HepG2 (cell line): ENCODE measurements around the gene GSK3B. TPM values are rescaled to one million over a fixed set of nuclear protein-coding genes. Genes with fewer than 3 reads are reported as not detected.
A peak's percentile ranks its signal among the peaks of the same experiment; 100 is the strongest.

ENCODE experiments used
- ATAC-seq: fragments of 200-7000 bp; cut with Tn5 transposase; 3 replicates; pipeline ENCODE4 v1.9.1; 2020; ENCODE audit warnings: mild to moderate bottlenecking, moderate library complexity
- BruUV-seq: library from RNA; stranded (reverse); fragments of 400-500 nt; replicated peaks from 2 replicates; lab custom pipeline; 2021; lab: Mats Ljungman, UMichigan
- CTCF ChIA-PET: fragments of 300-600 bp; formaldehyde crosslinking; extraction: SDS; loops from one replicate; lab custom pipeline; 2021; ENCODE audit warnings: low total read pairs, inconsistent platforms, low intra/inter-chr PET ratio; lab: Yijun Ruan, JAX
- POLR2A ChIA-PET: fragments of 350-600 bp; sonication (Branson Sonifier 250); formaldehyde crosslinking; loops from one replicate; lab custom pipeline; 2020; ENCODE audit warnings: antibody characterized with exemption, inconsistent platforms; lab: Yijun Ruan, JAX
- DNase-seq: peaks from one replicate; pipeline ENCODE4 v3.0.0-alpha.2; 2015; ENCODE audit warnings: low spot score
- FAIRE-seq: peaks from 3 replicates; lab custom pipeline; 2011; peaks lifted over from hg19 to GRCh38; lab: Jason Lieb, UNC
- H2AFZ ChIP-seq: one replicate; pipeline ENCODE4 v1.6.1; 2011; ENCODE audit warnings: low read length, inconsistent platforms
- H3K27ac ChIP-seq: fragments of 300-600 bp; 3 replicates; pipeline ENCODE4 v1.8.0; 2011; ENCODE audit warnings: mixed run types, mild to moderate bottlenecking, mixed read lengths, low read length, inconsistent platforms; ENCODE audit not compliant: insufficient read depth; ENCODE audit errors: extremely low read length
- H3K27me3 ChIP-seq, 2 experiments: fragments of 200-600 bp in 1 of 2; 2 replicates in 1 of 2; 3 replicates in 1 of 2; pipeline versions ENCODE4 v1.6.0 to v1.8.0; 2011; ENCODE audit warnings: low read length in 2 of 2, mild to moderate bottlenecking in 2 of 2, moderate library complexity in 2 of 2, inconsistent platforms in 1 of 2; ENCODE audit not compliant: insufficient read depth in 2 of 2, control insufficient read depth in 1 of 2
- H3K36me3 ChIP-seq, 2 experiments: fragments of 200-600 bp in 1 of 2; replicated peaks in 1 of 2; 2 replicates in 1 of 2; 3 replicates in 1 of 2; pipeline versions ENCODE4 v1.5.1 to v1.8.0; 2011; ENCODE audit warnings: low read length in 2 of 2, inconsistent platforms in 1 of 2; ENCODE audit not compliant: insufficient read depth in 2 of 2, control insufficient read depth in 1 of 2
- H3K4me1 ChIP-seq: 2 replicates; pipeline ENCODE4 v1.5.1; 2012; ENCODE audit warnings: low read length, inconsistent platforms; ENCODE audit not compliant: insufficient read depth
- H3K4me2 ChIP-seq: 2 replicates; pipeline ENCODE4 v1.6.0; 2011; ENCODE audit warnings: low read depth, low read length, inconsistent platforms
- H3K4me3 ChIP-seq, 3 experiments: fragments of 200-600 bp in 1 of 3; sonication (generic), shearing (Covaris generic) in 1 of 3; replicated peaks in 1 of 3; 2 replicates each; pipeline ENCODE4 v1.5.1; 2011 to 2016; ENCODE audit warnings: low read length in 3 of 3, inconsistent platforms in 2 of 3, low read depth in 2 of 3, mild to moderate bottlenecking in 2 of 3, control low read depth in 1 of 3, mixed read lengths in 1 of 3; ENCODE audit not compliant: insufficient read depth in 1 of 3
- H3K79me2 ChIP-seq: one replicate; pipeline ENCODE4 v1.6.1; 2011; ENCODE audit warnings: low read length, inconsistent platforms; ENCODE audit not compliant: insufficient read depth
- H3K9ac ChIP-seq: 2 replicates; pipeline ENCODE4 v1.6.0; 2011; ENCODE audit warnings: mild to moderate bottlenecking, low read depth, low read length, inconsistent platforms; ENCODE audit not compliant: insufficient read depth
- H3K9me3 ChIP-seq: 2 replicates; pipeline ENCODE4 v1.5.1; 2012; ENCODE audit warnings: mild to moderate bottlenecking, low read length
- H4K20me1 ChIP-seq: 2 replicates; pipeline ENCODE4 v1.6.0; 2011; ENCODE audit warnings: inconsistent platforms, mild to moderate bottlenecking, low read length, moderate library complexity; ENCODE audit not compliant: insufficient read depth
- BRF2 ChIP-seq: sonication (generic); formaldehyde crosslinking; IDR thresholded peaks from 2 replicates; pipeline ENCODE4 v1.8.1; 2022; ENCODE audit warnings: mild to moderate bottlenecking, missing genetic modification reagents
- ELF4 ChIP-seq: sonication (generic); formaldehyde crosslinking; IDR thresholded peaks from 2 replicates; pipeline ENCODE4 v1.5.0; 2020; ENCODE audit warnings: missing genetic modification reagents, mild to moderate bottlenecking, moderate library complexity, borderline replicate concordance
- FOXA1 ChIP-seq, 2 experiments: fragments of 450-650 bp in 1 of 2; sonication (generic) in 1 of 2; formaldehyde crosslinking in 1 of 2; IDR thresholded peaks; 2 replicates each; pipeline versions ENCODE4 v1.4.0 to v1.6.1; 2016 to 2020; ENCODE audit warnings: missing genetic modification reagents in 1 of 2
- MYPOP ChIP-seq: sonication (generic); formaldehyde crosslinking; IDR thresholded peaks from 2 replicates; pipeline ENCODE4 v1.8.1; 2023; ENCODE audit warnings: mild to moderate bottlenecking, moderate library complexity, missing genetic modification reagents
- POLR2AphosphoS5 ChIP-seq: IDR thresholded peaks from 2 replicates; pipeline ENCODE4 v1.6.1; 2012; ENCODE audit warnings: low read depth, low read length
- PPARG ChIP-seq: conservative IDR thresholded peaks from 2 replicates; pipeline ENCODE4 v1.6.1; 2016; ENCODE audit warnings: missing biosample characterization, missing genetic modification reagents
- RCOR2 ChIP-seq: IDR thresholded peaks from 2 replicates; pipeline ENCODE4 v1.6.1; 2016; ENCODE audit warnings: missing biosample characterization, missing genetic modification reagents
- TRIM24 ChIP-seq: sonication (generic); formaldehyde crosslinking; IDR thresholded peaks from 2 replicates; pipeline ENCODE4 v1.8.0; 2022; ENCODE audit warnings: mild to moderate bottlenecking, missing genetic modification reagents
- ZBTB20 ChIP-seq: sonication (generic); formaldehyde crosslinking; IDR thresholded peaks from 2 replicates; pipeline ENCODE4 v1.8.1; 2023; ENCODE audit warnings: missing genetic modification reagents, low read depth, mild to moderate bottlenecking, borderline replicate concordance
- ZNF143 ChIP-seq: sonication (generic); formaldehyde crosslinking; IDR thresholded peaks from 2 replicates; pipeline ENCODE4 v1.4.0; 2020; ENCODE audit warnings: missing genetic modification reagents
- ZNF333 ChIP-seq: sonication (generic); formaldehyde crosslinking; IDR thresholded peaks from 2 replicates; pipeline ENCODE4 v1.4.0; 2020; ENCODE audit warnings: mild to moderate bottlenecking, missing genetic modification reagents, borderline replicate concordance
- ZNF468 ChIP-seq: sonication (generic); formaldehyde crosslinking; IDR thresholded peaks from 2 replicates; pipeline ENCODE4 v1.8.0; 2022; ENCODE audit warnings: mild to moderate bottlenecking, moderate library complexity, missing genetic modification reagents
- ZNF614 ChIP-seq: IDR thresholded peaks from 2 replicates; pipeline ENCODE4 v1.6.1; 2018; ENCODE audit warnings: missing biosample characterization, missing genetic modification reagents, inconsistent platforms, borderline replicate concordance
- WGBS: methylation state at CpG from one replicate; pipeline ENCODE4 v1.1.6; 2017; ENCODE audit warnings: low lambda C conversion rate; 5-methylcytosine and 5-hydroxymethylcytosine counted together
- in situ Hi-C: cut with HindIII; loops from 2 replicates; pipeline ENCODE4 v1.10.0; 2017; ENCODE audit warnings: low pct_unique_long_range_greater_than_20kb; ENCODE audit not compliant: extremely low pct_ligation_motif_present
- intact Hi-C: fragments of 100-400 bp; cut with micrococcal nuclease; formaldehyde crosslinking; loops from one replicate; pipeline ENCODE4 v1.10.0; 2022; ENCODE audit not compliant: unreplicated experiment
- polyA plus RNA-seq, 8 experiments: library from polyadenylated mRNA; depleted of rRNA in 3 of 8; stranded (reverse) in 7 of 8; unstranded in 1 of 8; fragments of >200 nt; fragmentation: Illumina TruSeq in 4 of 8; extraction: Trizol in 4 of 8; gene quantifications; 2 replicates each; pipeline versions ENCODE4 v1.2.1 to v1.2.3, GENCODE V29; 2011 to 2016; ENCODE audit warnings: low read depth in 4 of 8, missing spikeins in 1 of 8, mixed read lengths in 1 of 8; ENCODE audit not compliant: insufficient read depth in 1 of 8
- total RNA-seq, 5 experiments: library from RNA; depleted of rRNA; stranded (reverse); fragments of >200 nt; fragmentation: Illumina TruSeq; extraction: Trizol; gene quantifications; 2 replicates each; pipeline ENCODE4 v1.2.3, GENCODE V29; 2016; ENCODE audit warnings: low read depth in 1 of 5
- TF ChIP-seq, protein P1 (sequence below): IDR thresholded peaks from 2 replicates; pipeline ENCODE4 v1.6.1; 2016; ENCODE audit warnings: low read depth, missing genetic modification reagents, missing compliant biosample characterization

GSK3B gene
- total and polyA plus RNA-seq, 2 of the 13 experiments (the other 11 are each of a cell fraction or from before 2014, with no cell fraction given) = 22.3 to 30.1 TPM

DNA sequence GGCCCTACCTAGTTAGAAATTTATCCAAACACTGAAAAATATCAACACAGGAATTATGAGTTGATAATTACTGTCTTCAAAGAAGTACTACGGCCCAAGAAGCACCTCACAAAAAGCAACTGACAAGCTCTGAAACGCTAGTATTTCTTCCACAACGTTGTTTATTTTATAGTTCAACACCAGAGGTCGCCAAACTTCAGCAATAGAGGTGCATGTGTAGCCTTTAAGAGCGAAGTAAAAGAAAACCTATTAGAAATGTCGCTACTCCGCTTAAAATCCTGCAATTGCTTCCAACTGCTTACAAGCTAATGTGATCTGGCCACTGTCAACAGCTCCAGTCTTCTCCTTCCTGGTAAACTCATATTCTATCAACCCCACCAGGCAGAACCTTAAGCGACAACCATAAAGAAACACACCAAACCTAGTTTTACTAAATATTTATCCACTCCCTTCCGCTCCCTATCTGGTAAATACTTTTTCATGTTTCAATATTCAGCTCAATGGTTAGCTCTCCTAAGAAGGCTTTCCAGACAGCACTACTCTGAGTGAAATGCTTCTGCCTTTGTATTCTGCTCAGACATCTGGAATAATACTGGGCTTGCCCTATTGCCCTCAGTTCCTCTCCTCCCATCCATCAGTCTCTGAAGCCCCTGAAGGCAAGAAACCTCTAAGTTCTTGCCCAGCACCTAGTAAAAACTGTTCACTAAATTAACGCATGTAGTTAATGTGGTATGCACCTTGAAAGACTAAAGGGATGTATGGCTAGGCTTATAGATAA is 202.1 kb downstream of the GSK3B start:
- Histone ChIP-seq H4K20me1 (no peaks in the 10 kb centered on the region), H3K4me1 (no peaks in the 10 kb centered on the region), H2AFZ (no peak overlapping the region), H3K27ac (no peak overlapping the region), H3K79me2 (no peaks in the 10 kb centered on the region), H3K9me3 (peaks cover 8% of the 10 kb centered on the region; the same call in 1 of the 2 replicates), H3K9ac (no peak overlapping the region), H3K4me2 (no peak overlapping the region), H3K27me3 (no peaks in the 10 kb centered on the region), H3K36me3 (peaks cover 0 to 8% of the 10 kb centered on the region in 2 experiments; a peak in 1 of 5 replicates), H3K4me3 (no peak overlapping the region)
- in situ Hi-C loops = no loop called here
- ChIA-PET POLR2A (no interaction called here), CTCF (interaction anchor here (1.5 kb wide), 1 partner anchor 306 kb away, joined by 8 read pairs; no protein-coding TSS in a partner anchor)
- peak; percentile 55 for DNase-seq
- intact Hi-C loops = loop anchor here (1.0 to 5.0 kb wide), 3 partner anchors 200 to 525 kb away; partner anchors contain the start of gene GSK3B
- 72% methylated on average over 10 of the region's 10 CpGs for WGBS
- peak; percentile 67 for FAIRE-seq
- BruUV-seq = no TSS peak
- peak; percentile 73 for ATAC-seq
- TF ChIP-seq TRIM24 (CRISPR knock-in tag) (no peak), ZNF468 (no peak), ELF4 (no peak), ZNF143 (CRISPR knock-in tag) (no peak), ZNF333 (CRISPR knock-in tag) (no peak), POLR2AphosphoS5 (no peak), FOXA1 (IDR thresholded peaks at IDR 0.05) (no peak), FOXA1 (CRISPR knock-in tag; IDR thresholded peaks at IDR 0.05) (peak; percentile 42; the same call in 1 of the 2 replicates), BRF2 (CRISPR knock-in tag) (no peak), PPARG (CRISPR knock-in tag) (no peak), RCOR2 (no peak), ZNF614 (no peak), ZBTB20 (CRISPR knock-in tag) (no peak), MYPOP (no peak)
- TF ChIP-seq, protein P1, sequence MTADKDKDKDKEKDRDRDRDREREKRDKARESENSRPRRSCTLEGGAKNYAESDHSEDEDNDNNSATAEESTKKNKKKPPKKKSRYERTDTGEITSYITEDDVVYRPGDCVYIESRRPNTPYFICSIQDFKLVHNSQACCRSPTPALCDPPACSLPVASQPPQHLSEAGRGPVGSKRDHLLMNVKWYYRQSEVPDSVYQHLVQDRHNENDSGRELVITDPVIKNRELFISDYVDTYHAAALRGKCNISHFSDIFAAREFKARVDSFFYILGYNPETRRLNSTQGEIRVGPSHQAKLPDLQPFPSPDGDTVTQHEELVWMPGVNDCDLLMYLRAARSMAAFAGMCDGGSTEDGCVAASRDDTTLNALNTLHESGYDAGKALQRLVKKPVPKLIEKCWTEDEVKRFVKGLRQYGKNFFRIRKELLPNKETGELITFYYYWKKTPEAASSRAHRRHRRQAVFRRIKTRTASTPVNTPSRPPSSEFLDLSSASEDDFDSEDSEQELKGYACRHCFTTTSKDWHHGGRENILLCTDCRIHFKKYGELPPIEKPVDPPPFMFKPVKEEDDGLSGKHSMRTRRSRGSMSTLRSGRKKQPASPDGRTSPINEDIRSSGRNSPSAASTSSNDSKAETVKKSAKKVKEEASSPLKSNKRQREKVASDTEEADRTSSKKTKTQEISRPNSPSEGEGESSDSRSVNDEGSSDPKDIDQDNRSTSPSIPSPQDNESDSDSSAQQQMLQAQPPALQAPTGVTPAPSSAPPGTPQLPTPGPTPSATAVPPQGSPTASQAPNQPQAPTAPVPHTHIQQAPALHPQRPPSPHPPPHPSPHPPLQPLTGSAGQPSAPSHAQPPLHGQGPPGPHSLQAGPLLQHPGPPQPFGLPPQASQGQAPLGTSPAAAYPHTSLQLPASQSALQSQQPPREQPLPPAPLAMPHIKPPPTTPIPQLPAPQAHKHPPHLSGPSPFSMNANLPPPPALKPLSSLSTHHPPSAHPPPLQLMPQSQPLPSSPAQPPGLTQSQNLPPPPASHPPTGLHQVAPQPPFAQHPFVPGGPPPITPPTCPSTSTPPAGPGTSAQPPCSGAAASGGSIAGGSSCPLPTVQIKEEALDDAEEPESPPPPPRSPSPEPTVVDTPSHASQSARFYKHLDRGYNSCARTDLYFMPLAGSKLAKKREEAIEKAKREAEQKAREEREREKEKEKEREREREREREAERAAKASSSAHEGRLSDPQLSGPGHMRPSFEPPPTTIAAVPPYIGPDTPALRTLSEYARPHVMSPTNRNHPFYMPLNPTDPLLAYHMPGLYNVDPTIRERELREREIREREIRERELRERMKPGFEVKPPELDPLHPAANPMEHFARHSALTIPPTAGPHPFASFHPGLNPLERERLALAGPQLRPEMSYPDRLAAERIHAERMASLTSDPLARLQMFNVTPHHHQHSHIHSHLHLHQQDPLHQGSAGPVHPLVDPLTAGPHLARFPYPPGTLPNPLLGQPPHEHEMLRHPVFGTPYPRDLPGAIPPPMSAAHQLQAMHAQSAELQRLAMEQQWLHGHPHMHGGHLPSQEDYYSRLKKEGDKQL = no peak
